Suppressor macrophage treated with lipopolysaccharide for 4 hours (primary cell): ENCODE results near the gene SFPQ.
"Not testable (repeated sequence)": the region's sequence is repeated elsewhere in the genome, so short reads cannot be mapped to it uniquely, and the experiment has no call there.

Experiments
- DNase-seq: peaks from one replicate; pipeline ENCODE4 v3.0.0-alpha.2; 2020

The SFPQ gene

DNA sequence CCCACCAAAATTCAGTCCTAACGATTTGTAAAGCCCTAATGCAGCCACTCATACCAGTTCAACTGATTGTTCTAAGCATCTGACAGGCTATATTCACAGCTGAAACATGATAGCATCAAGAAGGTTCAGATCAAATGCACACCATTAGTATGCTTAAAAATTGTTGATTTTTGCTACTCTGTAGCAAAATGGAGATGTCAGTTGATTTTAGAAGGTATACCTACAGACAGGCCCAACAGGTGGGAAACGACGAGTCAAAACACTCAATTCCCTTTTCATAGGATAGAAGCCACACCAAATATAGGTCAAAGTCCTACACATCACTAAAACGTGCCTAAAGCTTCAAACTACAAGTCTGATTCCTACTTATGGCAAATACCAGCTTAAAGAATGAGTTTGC, 6.7 kb downstream of the SFPQ start:
- DNase-seq: no peak

GRCh38 chr1:35185200-35185599, 7.7 kb downstream of the SFPQ start:
- no peak for DNase-seq

GRCh38 chr1:35184495-35185199, 8.3 kb downstream of the SFPQ start:
- DNase-seq: no peak

DNA sequence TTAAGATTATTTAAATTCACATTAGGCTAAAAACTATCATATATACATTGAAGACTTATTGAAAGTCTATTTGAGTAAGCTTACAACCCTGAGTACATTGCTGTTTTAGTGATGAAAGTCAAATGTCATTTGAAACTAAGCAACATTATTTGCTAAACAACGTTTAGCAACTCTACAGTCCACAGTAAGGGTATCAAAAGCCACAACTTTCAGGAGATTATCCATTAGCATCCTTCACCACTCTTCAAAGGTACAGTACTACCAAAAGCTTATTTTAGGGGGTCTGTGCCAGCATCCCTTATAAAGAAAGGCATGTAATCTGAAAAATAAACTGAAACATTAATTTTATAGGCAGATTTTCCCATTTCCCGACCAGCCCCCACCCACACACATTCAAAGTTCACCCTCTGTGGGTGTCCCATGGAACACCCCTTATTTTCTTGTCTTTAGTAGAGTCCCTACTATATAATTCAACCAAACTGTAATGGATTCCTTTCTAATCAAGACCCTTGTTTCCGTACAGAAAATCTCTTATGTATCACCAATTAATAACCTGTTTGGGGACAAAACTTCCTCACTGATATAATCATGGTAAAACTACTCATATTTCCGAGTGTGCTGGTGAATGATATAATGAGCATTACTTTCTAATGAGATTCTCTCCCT, 11.0 kb downstream of the SFPQ start:
- no peak for DNase-seq

DNA sequence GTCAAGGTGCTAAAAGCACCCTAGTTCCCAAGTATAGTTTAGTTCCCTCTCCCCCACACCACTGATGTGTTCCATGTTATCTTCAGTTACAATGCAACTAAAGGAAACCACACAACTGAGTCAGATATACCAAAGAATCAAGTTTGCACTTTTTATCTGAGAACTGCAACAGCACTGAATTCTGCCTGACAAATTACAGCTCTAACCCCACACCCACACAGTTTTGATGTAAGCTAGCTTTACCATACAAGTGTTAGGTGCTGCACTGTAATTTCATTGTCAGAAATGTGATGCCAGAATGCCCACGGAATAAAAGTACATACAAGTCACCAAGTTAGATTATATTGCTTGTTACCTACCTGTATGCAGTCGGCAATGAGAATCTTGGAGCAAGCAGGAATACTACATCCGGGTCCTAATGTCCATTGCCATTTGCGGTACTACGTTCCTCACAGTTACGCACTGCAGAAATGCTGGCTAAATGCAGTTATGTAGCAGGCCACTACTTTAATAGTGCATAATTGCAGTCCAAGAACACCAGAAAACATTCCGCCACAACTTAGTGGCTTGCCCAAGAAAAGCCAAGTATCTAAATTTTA, 12.1 kb downstream of the SFPQ start:
- DNase-seq: no peak

DNA sequence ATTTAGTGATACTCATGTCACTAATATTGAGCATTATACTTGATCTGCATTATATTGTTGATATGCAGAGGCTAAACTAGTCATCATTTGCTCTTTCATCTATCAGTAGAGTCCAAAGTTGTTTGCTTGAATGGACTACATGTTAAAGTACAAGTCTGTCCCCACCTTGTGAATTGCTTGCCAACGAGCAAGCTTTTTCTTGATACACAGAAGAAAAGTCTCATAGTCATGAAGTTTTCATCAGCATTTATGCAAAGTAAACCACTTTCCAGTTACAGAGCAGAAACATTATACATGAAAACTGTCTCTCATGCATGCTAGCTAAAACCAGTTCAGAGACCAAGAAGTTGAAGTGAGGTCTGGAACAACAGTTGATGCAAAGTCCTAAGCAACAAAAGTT, 13.0 kb downstream of the SFPQ start:
- DNase-seq: no peak

- no peak for DNase-seq
These were observed 14.0 kb downstream of the SFPQ start for GRCh38 chr1:35178874-35179380.

DNA sequence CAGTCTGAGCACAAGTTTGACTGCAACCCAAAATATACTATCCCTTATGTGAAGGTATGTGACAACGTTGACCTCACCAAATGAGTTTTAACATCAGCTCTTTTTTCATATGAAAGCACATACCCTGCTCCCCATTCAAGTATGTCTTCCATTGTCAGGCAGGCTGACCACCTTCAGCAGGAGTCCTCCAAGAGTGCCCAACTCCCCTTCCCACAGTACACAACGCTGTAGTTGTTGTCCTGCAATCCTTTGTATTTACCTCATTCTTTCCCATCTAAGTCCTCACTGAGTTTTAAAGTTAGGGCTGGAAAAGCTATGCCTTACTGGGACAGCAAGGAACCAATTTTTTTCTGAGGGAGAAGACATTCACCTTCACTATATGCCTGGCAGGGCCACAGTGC, 14.7 kb downstream of the SFPQ start:
- DNase-seq: no peak

- DNase-seq: no peak
These were observed 15.6 kb downstream of the SFPQ start for GRCh38 chr1:35177237-35177786.

DNA sequence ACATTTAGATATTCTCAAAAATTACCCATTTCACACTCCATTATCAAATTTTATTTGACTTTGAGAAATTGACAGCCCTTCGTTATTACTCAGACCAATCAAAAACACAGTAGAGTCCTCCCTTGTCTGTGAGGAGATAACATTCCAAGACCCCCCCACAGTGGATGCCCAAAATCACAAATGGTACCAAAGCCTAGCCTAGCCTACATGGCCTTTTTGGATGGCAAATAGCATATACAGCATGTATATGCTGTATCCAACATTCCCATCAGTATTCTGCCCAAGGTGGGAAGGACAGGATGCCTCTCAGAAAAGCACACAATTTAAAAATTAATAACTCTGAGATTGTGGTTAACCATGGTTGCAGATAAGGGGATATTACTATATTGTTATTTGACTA, 17.3 kb downstream of the SFPQ start:
- DNase-seq: no peak

GRCh38 chr1:35175098-35175576, 17.8 kb downstream of the SFPQ start:
- no peak for DNase-seq

- no peak for DNase-seq
These were observed 18.9 kb downstream of the SFPQ start for GRCh38 chr1:35173909-35174540.

GRCh38 chr1:35173491-35173890, 19.5 kb downstream of the SFPQ start:
- no peak for DNase-seq

GRCh38 chr1:35172022-35172421, 20.9 kb downstream of the SFPQ start:
- DNase-seq: no peak

DNA sequence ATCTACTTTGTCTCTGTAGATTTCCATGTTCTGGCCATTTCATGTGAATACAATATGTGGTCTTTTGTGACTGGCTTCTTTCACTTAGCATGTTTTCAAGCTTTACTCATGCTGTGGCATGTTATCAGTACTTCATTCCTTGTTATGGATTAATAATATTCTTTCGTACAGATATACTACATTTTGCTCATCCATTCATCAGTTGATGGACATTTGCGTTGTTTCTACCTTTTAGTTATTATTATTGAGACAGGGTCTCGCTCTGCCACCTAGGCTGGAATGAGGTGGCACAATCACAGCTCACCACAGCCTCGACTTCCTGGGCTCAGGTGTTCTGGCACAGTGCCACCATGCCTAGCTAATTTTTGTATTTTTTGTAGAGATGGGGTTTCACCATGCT, 21.4 kb downstream of the SFPQ start:
- no peak for DNase-seq

DNA sequence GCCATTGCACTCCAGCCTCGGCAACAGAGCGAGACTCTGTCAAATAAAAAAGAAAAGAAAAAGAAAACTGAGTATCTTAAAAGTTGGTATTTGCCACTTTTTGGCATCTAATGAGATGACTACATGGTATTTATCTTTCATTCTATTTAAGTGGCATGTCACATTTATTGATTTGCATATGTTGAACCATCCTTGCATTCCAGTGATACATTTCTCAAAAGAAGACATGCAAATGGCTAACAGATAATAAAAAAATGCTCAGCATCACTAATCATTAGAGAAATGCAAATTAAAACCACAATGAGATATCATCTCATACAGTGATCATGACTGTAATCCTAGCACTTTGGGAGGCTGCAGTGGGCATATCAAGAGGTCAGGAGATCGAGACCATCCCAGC, 28.1 kb downstream of the SFPQ start:
- DNase-seq: no peak

DNA sequence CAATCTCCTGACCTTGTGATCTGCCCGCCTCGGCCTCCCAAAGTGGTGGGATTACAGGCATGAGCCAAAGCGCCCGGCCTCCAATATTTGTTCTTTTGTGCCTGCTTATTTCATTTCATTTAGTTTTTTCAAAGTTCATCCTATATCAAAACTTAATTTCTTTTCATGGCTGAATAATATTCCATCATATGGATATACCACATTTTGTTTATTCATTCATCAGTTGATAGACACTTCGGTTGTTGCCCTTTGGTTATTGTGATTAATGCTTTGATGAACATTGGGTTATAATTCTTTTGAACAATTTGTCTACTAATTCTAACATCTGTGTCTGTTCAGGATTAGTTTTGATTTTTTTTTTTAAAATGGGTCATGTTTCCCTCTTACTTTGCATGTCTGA, 41.7 kb downstream of the SFPQ start:
- DNase-seq: no peak

DNA sequence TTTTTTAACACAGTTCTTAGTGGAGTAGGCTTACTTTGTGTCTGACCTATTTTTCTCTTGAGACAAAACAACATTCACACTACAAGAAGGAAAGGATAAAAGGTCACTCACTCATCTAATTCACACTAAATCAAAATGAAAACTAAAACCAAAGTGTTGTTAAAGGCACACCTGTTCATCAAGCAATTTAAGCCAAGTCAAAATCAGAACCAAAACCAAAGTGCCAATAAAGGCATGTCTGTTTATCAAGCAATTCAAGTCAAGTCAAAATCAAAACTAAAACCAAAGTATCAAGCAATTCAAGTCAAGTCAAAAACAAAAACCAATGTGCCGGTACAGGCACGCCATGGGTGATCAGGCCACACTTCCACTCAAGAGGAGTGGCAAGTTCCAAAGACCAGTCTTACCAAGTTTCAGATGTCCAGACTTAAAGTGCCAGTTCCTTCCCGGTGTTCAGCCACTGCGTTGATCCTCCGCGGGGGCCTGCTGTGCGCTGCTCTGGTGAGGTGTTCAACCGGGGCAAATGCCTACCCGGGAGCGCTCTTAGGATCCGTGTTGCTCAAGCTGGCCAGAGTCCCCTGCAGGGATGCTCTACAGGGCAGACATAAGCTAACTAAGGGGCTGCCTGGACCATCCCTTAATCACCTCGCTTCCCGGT, 46.9 kb downstream of the SFPQ start:
- not testable (repeated sequence) for DNase-seq

GRCh38 chr1:35143737-35144508, 49.0 kb downstream of the SFPQ start:
- DNase-seq: no peak

GRCh38 chr1:35142728-35143127, 50.2 kb downstream of the SFPQ start:
- DNase-seq: not testable (repeated sequence)

DNA sequence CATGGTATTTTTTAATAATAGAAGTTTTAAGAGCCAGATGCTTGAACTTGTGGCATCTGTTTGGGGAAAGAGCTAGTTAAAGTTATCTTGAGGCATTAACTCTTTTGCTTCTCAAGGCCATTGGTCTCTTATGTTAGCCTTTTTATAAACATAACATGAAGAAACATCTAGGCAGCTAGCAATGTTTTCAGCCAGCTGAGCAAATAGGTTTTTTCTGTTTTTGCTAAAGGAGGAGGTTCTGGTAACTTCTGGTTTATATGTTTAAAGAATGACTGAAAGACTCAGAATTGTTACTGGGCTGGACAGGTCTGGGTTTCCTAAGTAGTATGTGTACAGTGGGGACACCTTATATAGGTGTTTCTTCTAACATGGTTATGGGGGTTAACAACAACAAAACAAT, 50.7 kb downstream of the SFPQ start:
- DNase-seq: not testable (repeated sequence)

DNA sequence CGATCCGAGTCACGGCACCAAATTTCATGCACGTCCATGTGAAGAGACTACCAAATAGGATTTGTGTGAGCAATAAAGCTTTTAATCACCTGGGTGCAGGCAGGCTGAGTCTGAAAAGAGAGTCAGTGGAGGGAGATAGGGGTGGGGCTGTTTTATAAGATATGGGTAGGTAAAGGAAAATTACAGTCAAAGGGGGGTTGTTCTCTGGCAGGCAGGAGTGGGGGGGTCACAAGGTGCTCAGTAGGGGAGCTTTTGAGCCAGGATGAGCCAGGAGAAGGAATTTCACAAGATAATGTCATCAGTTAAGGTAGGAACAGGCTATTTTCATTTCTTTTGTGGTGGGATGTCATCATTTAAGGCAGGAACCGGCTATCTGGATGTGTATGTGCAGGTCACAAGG, 55.4 kb downstream of the SFPQ start:
- not testable (repeated sequence) for DNase-seq
